Spleen (tissue), 7 donors: Measurements from ENCODE around the gene PTPRCAP.

Experiments used
- POLR2A ChIP-seq, 3 donors: fragments of 450-650 bp; IDR thresholded peaks; one replicate each; pipeline ENCODE4 v1.5.1; 2017; ENCODE audit warnings: antibody characterized with exemption in 3 of 3, mild to moderate bottlenecking in 1 of 3
- POLR2AphosphoS5 ChIP-seq, 3 donors: sonication (generic); formaldehyde crosslinking; IDR thresholded peaks; one replicate each; pipeline ENCODE4 v1.5.1; 2017; ENCODE audit warnings: antibody characterized with exemption in 3 of 3
- TF ChIP-seq, protein P1 (sequence below), 11 experiments: fragments of 200-600 bp in 7 of 11; fragments of 450-650 bp in 4 of 11; sonication (generic) in 4 of 11; IDR thresholded peaks in 8 of 11; conservative IDR thresholded peaks in 3 of 11; 1 replicate in 7 of 11; 2 replicates in 4 of 11; pipeline versions ENCODE4 v1.4.0 to v1.8.0; 2016 to 2021; ENCODE audit warnings: antibody characterized with exemption in 11 of 11, inconsistent platforms in 4 of 11, mild to moderate bottlenecking in 1 of 11
- donor health status: DM: no; HTN: no; CAD: no; lungs with moderate emphysema.
- donor health status: DM: no; HTN: no; CAD: no.
- donor health status: DM: no; HTN: no; CAD: no.

DNA sequence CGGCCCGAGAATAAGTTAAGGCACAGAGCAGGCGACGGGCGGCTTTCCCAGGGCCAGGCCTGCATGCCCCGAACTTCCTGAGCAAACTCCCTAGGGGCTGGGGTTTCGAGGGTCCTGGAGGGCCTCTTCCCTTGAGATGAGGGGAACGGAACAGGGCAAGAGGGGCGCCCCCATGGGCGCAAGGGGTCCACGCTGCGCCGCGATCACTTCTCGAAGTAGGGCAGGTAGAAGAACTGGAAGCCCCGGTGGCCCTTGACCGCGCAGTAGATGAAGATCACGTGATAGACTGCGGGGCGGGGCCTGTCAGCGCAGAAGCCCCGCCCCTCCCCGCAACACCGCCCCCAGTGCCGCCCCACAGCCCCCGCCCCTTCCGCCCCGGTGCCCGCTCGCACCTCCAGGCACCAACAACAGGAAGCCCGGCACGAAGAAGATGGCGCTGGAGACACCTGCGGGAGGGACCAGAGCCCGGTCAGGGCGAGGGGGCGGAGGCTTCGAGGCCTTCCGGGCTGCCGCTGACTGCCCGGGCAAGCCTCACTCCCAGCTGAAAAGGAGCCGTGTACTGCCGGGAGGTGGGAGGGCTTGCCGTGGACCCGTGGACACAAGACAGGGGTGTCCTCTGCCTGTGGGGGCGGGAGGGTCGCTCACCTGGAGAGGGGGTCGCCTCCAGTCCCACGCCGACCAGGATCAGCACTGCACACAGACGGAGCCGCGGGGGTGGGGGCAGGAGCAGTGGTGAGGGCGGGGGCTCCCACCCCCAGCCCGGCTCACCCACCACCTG lies 27.1 kb upstream of the PTPRCAP start:
- TF ChIP-seq POLR2AphosphoS5 (IDR thresholded peaks at IDR 0.05) = peak; percentile 87 to 92 (median 91)
- TF ChIP-seq POLR2A (IDR thresholded peaks at IDR 0.05) = peak in 2 of 3 donors; percentile 7 to 65
- TF ChIP-seq, protein P1, sequence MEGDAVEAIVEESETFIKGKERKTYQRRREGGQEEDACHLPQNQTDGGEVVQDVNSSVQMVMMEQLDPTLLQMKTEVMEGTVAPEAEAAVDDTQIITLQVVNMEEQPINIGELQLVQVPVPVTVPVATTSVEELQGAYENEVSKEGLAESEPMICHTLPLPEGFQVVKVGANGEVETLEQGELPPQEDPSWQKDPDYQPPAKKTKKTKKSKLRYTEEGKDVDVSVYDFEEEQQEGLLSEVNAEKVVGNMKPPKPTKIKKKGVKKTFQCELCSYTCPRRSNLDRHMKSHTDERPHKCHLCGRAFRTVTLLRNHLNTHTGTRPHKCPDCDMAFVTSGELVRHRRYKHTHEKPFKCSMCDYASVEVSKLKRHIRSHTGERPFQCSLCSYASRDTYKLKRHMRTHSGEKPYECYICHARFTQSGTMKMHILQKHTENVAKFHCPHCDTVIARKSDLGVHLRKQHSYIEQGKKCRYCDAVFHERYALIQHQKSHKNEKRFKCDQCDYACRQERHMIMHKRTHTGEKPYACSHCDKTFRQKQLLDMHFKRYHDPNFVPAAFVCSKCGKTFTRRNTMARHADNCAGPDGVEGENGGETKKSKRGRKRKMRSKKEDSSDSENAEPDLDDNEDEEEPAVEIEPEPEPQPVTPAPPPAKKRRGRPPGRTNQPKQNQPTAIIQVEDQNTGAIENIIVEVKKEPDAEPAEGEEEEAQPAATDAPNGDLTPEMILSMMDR (IDR thresholded peaks at IDR 0.05 in 8 of 11, conservative IDR thresholded peaks at IDR 0.05 in 3 of 11) = peak in 2 of 11 experiments; percentile 11 to 22
